Neuron (in vitro differentiated cells): Measurements from ENCODE around the gene FHIT.

Experiments used
- H2AFZ ChIP-seq: one replicate; pipeline ENCODE4 v1.6.1; 2013; ENCODE audit warnings: low read depth, mild to moderate bottlenecking, inconsistent platforms, low read length, moderate library complexity
- H3K27me3 ChIP-seq: one replicate; pipeline ENCODE4 v1.6.1; 2013; ENCODE audit warnings: low read length; ENCODE audit not compliant: insufficient read depth
- H3K36me3 ChIP-seq: one replicate; pipeline ENCODE4 v1.6.1; 2013; ENCODE audit warnings: low read length; ENCODE audit not compliant: insufficient read depth
- H3K4me1 ChIP-seq: one replicate; pipeline ENCODE4 v1.6.1; 2013; ENCODE audit warnings: low read length; ENCODE audit not compliant: insufficient read depth
- H3K4me3 ChIP-seq: 2 replicates; pipeline ENCODE4 v1.5.1; 2013; ENCODE audit warnings: mild to moderate bottlenecking, low read length, moderate library complexity
- H3K9me3 ChIP-seq: one replicate; pipeline ENCODE4 v1.6.1; 2013; ENCODE audit warnings: low read length

Gene FHIT

DNA sequence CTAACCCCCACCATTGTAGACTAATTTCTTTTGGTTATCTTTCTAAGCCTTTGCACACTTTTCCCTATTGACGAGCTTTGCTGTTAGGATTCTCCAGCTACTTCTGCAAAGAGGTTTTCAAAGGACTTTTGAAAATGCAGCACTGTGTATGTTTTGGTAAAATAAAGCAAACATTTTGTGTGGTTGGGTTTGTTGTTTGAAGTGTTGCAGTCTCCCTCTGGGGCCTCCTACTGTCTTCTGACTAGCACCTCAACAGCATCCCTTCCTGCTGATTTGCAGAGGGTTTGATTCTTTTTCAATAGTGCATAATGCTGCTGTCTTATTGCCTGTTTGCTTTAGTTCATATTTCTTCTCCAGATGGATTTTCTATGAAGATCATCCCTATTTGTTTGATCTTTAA, 1426.4 kb downstream of the FHIT start:
- Histone ChIP-seq H3K27me3 (no peaks in the 10 kb centered on the region), H3K4me3 (no peak overlapping the region), H3K4me1 (no peaks in the 10 kb centered on the region), H3K36me3 (no peaks in the 10 kb centered on the region), H3K9me3 (no peaks in the 10 kb centered on the region), H2AFZ (no peak overlapping the region)

DNA sequence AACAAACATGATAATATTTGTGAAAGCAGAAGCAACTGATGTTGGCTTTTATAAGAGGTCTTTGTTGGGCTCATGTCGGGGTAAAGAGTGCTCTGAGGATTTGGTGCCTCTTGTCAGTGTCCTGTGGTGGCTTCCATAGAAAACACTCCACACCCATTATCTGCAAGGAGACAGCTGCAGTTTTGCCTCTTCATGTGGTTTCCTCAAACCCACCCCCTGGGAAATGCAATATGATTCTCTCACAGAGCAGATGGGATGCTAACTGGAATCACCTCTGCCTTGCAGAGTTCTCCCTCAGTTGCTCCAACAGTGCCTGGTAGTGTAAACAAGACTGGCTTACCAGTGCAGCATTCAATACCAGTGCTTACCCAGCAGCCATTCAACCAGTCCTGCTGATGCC, 1430.0 kb downstream of the FHIT start:
- no peak overlapping the region for H2AFZ ChIP-seq
- H3K36me3 ChIP-seq: no peaks in the 10 kb centered on the region
- no peaks in the 10 kb centered on the region for H3K9me3 ChIP-seq
- H3K27me3 ChIP-seq: no peaks in the 10 kb centered on the region
- no peak overlapping the region for H3K4me3 ChIP-seq
- peaks cover 8% of the 10 kb centered on the region for H3K4me1 ChIP-seq

DNA sequence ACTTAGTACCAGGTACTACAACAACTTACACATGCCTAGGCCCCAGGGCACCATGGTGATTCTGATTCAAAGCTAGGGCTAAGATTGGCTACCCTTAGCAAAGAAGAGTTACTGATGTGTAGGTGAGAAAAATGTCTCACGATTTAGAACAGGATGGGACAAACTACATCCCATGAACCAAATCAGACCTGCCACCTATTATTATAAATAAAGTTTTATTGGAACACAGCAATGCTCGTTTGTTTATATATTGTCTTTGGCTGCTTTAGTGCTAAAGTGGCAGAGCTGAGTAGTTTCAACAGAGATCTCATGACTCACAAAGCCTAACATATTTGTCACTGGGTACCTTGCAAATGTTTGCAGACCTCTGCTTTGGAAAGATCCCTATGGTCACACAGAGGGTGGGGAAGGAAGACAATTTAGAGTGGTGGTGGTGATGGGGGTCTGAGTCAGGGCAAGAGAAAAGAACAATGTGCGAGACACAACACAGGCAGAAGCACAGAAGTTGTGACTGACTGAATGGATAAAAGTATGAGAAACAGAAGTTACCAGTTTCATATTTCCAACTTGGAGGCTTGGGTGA, 1430.8 kb downstream of the FHIT start:
- H2AFZ ChIP-seq: no peak overlapping the region
- no peaks in the 10 kb centered on the region for H3K36me3 ChIP-seq
- no peaks in the 10 kb centered on the region for H3K9me3 ChIP-seq
- no peak overlapping the region for H3K4me3 ChIP-seq
- no peaks in the 10 kb centered on the region for H3K27me3 ChIP-seq
- peaks cover 8% of the 10 kb centered on the region for H3K4me1 ChIP-seq

DNA sequence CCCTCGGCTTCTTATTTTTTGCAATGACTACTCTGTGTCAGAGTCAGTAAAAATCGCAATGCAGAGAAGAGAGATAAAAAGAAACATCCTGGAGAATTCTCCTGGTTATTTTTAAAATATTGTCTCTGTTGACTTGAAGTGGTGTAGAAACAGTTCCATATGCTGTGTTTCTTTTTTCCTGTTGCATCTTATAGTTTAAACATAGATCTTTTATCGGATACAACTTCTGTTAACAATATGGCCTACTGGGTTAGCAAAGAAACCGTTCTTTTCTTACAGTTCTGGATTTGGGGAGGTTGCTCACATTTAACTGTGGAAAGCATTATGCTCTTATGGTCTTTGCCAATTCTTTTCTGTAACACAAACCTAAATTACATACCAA, 1432.3 kb downstream of the FHIT start:
- Histone ChIP-seq H3K4me1 (peaks cover 8% of the 10 kb centered on the region), H3K36me3 (no peaks in the 10 kb centered on the region), H3K4me3 (no peak overlapping the region), H3K27me3 (no peaks in the 10 kb centered on the region), H3K9me3 (no peaks in the 10 kb centered on the region), H2AFZ (no peak overlapping the region)

- no peak overlapping the region for H2AFZ ChIP-seq
- H3K4me3 ChIP-seq: no peak overlapping the region
- H3K9me3 ChIP-seq: no peaks in the 10 kb centered on the region
- peaks cover 8% of the 10 kb centered on the region for H3K4me1 ChIP-seq
- H3K36me3 ChIP-seq: no peaks in the 10 kb centered on the region
- no peaks in the 10 kb centered on the region for H3K27me3 ChIP-seq
These were observed 1433.0 kb downstream of the FHIT start for GRCh38 chr3:59818033-59818918.

- no peaks in the 10 kb centered on the region for H3K27me3 ChIP-seq
- no peak overlapping the region for H3K4me3 ChIP-seq
These were observed 1433.7 kb downstream of the FHIT start for GRCh38 chr3:59817511-59817910.

GRCh38 chr3:59816312-59816711, 1434.9 kb downstream of the FHIT start:
- Histone ChIP-seq H2AFZ (no peak overlapping the region), H3K4me3 (no peak overlapping the region), H3K9me3 (no peaks in the 10 kb centered on the region), H3K4me1 (peaks cover 8% of the 10 kb centered on the region), H3K27me3 (no peaks in the 10 kb centered on the region), H3K36me3 (no peaks in the 10 kb centered on the region)

More at GRCh38 chr3:59817511-59817910, 1433.7 kb downstream of the FHIT start:
- Histone ChIP-seq H3K4me1 (peaks cover 8% of the 10 kb centered on the region), H3K36me3 (no peaks in the 10 kb centered on the region), H3K9me3 (no peaks in the 10 kb centered on the region), H2AFZ (no peak overlapping the region)

DNA sequence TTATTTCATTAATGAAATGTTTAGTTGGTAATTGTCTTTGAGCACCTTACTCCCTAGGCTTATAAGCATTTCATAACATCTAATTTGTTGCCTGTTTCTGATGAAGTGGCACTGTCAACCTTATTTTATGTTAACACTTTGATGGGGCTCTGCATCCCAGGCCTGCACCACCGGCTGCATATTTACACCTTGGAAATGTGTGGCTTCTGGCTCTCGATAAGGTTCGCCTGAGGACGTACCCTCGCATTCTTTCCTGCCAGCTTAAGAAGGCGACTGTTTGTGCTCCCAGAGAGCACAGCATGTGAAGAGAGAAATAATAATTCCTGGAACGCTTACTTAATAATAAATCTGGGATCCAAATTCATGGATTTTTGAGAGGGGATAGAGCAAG, 1438.1 kb downstream of the FHIT start:
- Histone ChIP-seq H3K4me3 (no peak overlapping the region), H3K36me3 (no peaks in the 10 kb centered on the region), H3K4me1 (peaks cover 5% of the 10 kb centered on the region), H2AFZ (no peak overlapping the region), H3K9me3 (no peaks in the 10 kb centered on the region), H3K27me3 (no peaks in the 10 kb centered on the region)

GRCh38 chr3:59812237-59813147, 1438.8 kb downstream of the FHIT start:
- H3K9me3 ChIP-seq: no peaks in the 10 kb centered on the region
- H2AFZ ChIP-seq: no peak overlapping the region
- no peaks in the 10 kb centered on the region for H3K4me1 ChIP-seq
- H3K4me3 ChIP-seq: no peak overlapping the region
- H3K27me3 ChIP-seq: no peaks in the 10 kb centered on the region
- H3K36me3 ChIP-seq: no peaks in the 10 kb centered on the region

DNA sequence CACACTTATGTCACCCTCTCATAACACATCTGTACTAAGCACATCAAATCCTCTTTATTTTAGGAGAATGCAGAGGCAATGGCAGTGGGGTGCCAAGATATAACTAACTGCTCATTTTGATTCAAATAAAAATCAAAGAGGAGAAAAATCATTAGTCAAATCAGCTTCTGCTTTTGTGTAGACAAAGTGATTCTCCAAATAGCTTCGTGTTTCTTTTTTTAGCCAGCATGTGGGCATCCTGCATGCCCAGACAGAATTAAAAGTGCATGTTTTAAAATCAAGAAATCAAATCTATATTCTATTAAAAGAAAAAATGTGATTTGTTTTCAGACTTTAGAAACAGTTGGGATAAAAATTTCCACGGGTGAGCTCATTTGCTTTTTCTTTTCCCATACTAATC, 1440.1 kb downstream of the FHIT start:
- H2AFZ ChIP-seq: no peak overlapping the region
- H3K9me3 ChIP-seq: no peaks in the 10 kb centered on the region
- no peaks in the 10 kb centered on the region for H3K36me3 ChIP-seq
- no peaks in the 10 kb centered on the region for H3K27me3 ChIP-seq
- no peaks in the 10 kb centered on the region for H3K4me1 ChIP-seq
- H3K4me3 ChIP-seq: no peak overlapping the region

- Histone ChIP-seq H2AFZ (no peak overlapping the region), H3K4me3 (no peak overlapping the region), H3K4me1 (no peaks in the 10 kb centered on the region), H3K36me3 (no peaks in the 10 kb centered on the region), H3K9me3 (no peaks in the 10 kb centered on the region), H3K27me3 (no peaks in the 10 kb centered on the region)
These were observed 1440.6 kb downstream of the FHIT start for GRCh38 chr3:59810606-59811005.

GRCh38 chr3:59809710-59810444, 1441.4 kb downstream of the FHIT start:
- H3K4me3 ChIP-seq: no peak overlapping the region
- H3K9me3 ChIP-seq: no peaks in the 10 kb centered on the region
- H3K4me1 ChIP-seq: no peaks in the 10 kb centered on the region
- H3K36me3 ChIP-seq: no peaks in the 10 kb centered on the region
- no peaks in the 10 kb centered on the region for H3K27me3 ChIP-seq
- peak overlapping the region; percentile 51 for H2AFZ ChIP-seq
